ENCODE measurements around the gene HACD3. TPM values are rescaled to one million over a fixed set of nuclear protein-coding genes. Genes with fewer than 3 reads are reported as not detected.
"Not testable (repeated sequence)": the region's sequence is repeated elsewhere in the genome, so short reads cannot be mapped to it uniquely, and the experiment has no call there.

The HACD3 gene
- total RNA-seq, 1 donor from 2014 or later, result 41.2 TPM

DNA sequence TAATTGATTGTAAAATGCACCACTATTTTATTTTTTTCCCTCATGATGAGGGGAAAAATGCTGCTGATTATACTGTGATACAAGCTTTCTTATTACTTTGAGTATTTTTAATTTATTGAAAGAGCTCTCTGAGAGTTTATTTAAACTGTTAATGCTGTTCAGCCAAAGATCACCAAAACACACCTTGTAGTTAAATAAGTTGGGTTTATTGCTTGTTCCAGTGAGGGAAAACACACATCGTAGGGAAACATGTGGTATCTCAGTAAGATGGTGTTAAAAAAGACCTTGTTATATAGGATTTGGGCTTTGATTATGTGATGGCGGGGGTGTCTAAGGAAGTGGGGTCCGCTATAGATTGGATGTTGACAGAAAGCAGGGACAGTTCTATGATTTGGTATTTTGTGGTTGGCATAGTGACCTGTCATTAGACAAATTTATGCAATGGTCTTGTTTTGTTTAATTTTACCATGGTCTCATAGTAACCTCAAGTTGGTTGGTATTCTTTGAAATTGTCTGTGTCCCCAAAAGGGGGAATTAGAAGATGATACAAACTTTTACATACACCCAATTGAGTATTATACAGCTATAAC lies 11.1 kb downstream of the HACD3 start:
- Histone ChIP-seq H3K9ac (ENCODE audit: low read depth in 1 of 3, low read length in 3 of 3) (no peak overlapping the region), H3K27ac (ENCODE audit: low read depth, low read length) (no peak overlapping the region), H3K4me1 (ENCODE audit: control insufficient read depth in 3 of 3, insufficient read depth in 3 of 3, low read length in 3 of 3) (no peaks in the 10 kb centered on the region), H3K27me3 (ENCODE audit: control insufficient read depth in 3 of 3, insufficient read depth in 3 of 3, low read length in 3 of 3) (no peaks in the 10 kb centered on the region), H3K36me3 (ENCODE audit: control insufficient read depth in 3 of 3, insufficient read depth in 3 of 3, low read length in 3 of 3) (no peaks in the 10 kb centered on the region), H3K4me3 (ENCODE audit: low read length in 3 of 3) (no peak overlapping the region), H3K9me3 (ENCODE audit: control insufficient read depth in 3 of 3, low read length in 3 of 3) (no peaks in the 10 kb centered on the region)

DNA sequence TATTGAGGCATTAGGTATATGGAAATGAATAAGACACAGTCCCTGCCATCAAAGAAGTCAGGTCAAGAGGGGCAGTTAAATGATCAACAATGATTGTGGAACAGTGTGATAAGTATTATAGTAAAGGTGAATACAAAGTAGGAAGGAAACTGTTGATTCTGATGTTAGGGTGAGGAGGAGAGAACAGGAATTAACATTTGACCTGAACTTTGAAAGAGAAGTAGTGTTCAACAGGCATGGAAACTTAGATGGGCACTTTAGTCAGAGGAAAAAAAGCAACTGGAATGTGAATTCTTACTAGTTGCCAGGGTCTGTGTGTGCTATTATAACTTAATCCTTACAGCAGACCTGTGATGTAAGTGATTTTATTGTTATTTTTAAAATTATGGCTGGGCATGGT lies 17.6 kb downstream of the HACD3 start:
- Histone ChIP-seq H3K4me3 (ENCODE audit: low read length in 3 of 3) (no peak overlapping the region), H3K9me3 (ENCODE audit: control insufficient read depth in 3 of 3, low read length in 3 of 3) (no peaks in the 10 kb centered on the region), H3K4me1 (ENCODE audit: control insufficient read depth in 3 of 3, insufficient read depth in 3 of 3, low read length in 3 of 3) (peaks cover 3 to 9% (median 9%) of the 10 kb centered on the region in 3 donors), H3K36me3 (ENCODE audit: control insufficient read depth in 3 of 3, insufficient read depth in 3 of 3, low read length in 3 of 3) (no peaks in the 10 kb centered on the region), H3K27ac (ENCODE audit: low read depth, low read length) (no peak overlapping the region), H3K9ac (ENCODE audit: low read depth in 1 of 3, low read length in 3 of 3) (no peak overlapping the region), H3K27me3 (ENCODE audit: control insufficient read depth in 3 of 3, insufficient read depth in 3 of 3, low read length in 3 of 3) (no peaks in the 10 kb centered on the region)

DNA sequence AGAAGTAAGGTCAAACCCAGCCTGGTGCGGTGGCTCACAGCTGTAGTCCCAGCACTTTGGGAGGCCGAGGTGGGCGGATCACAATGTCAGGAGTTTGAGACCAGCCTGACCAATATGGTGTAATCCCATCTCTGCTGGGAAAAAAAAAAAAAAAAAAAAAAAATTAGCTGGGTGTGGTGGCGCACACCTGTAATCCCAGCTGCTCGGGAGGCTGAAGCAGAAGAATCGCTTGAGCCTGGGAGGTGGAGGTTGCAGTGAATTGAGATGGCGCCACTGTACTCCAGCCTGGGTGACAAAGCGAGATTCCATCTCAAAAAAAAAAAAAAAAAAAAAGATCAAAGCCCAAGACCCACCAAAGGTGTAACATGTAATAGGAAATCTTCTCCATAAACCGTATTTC lies 19.0 kb downstream of the HACD3 start:
- H3K4me3 ChIP-seq (ENCODE audit: low read length in 3 of 3); H3K36me3 ChIP-seq (ENCODE audit: control insufficient read depth in 3 of 3, insufficient read depth in 3 of 3, low read length in 3 of 3); H3K27ac ChIP-seq (ENCODE audit: low read depth, low read length); H3K4me1 ChIP-seq (ENCODE audit: control insufficient read depth in 3 of 3, insufficient read depth in 3 of 3, low read length in 3 of 3); H3K9ac ChIP-seq (ENCODE audit: low read depth in 1 of 3, low read length in 3 of 3); H3K27me3 ChIP-seq (ENCODE audit: control insufficient read depth in 3 of 3, insufficient read depth in 3 of 3, low read length in 3 of 3); H3K9me3 ChIP-seq (ENCODE audit: control insufficient read depth in 3 of 3, low read length in 3 of 3): not testable (repeated sequence)

- peaks cover 0 to 10% (median 7%) of the 10 kb centered on the region in 3 donors for H3K36me3 ChIP-seq (ENCODE audit: control insufficient read depth in 3 of 3, insufficient read depth in 3 of 3, low read length in 3 of 3)
- H3K27ac ChIP-seq (ENCODE audit: low read depth, low read length), result no peak overlapping the region
- H3K4me3 ChIP-seq (ENCODE audit: low read length in 3 of 3), result no peak overlapping the region
- no peak overlapping the region for H3K9ac ChIP-seq (ENCODE audit: low read depth in 1 of 3, low read length in 3 of 3)
- peaks cover 3 to 9% (median 9%) of the 10 kb centered on the region in 3 donors for H3K4me1 ChIP-seq (ENCODE audit: control insufficient read depth in 3 of 3, insufficient read depth in 3 of 3, low read length in 3 of 3)
- no peaks in the 10 kb centered on the region for H3K27me3 ChIP-seq (ENCODE audit: control insufficient read depth in 3 of 3, insufficient read depth in 3 of 3, low read length in 3 of 3)
- H3K9me3 ChIP-seq (ENCODE audit: control insufficient read depth in 3 of 3, low read length in 3 of 3), result no peaks in the 10 kb centered on the region
Measured at GRCh38 chr15:65550681-65551098, 20.4 kb downstream of the HACD3 start.

DNA sequence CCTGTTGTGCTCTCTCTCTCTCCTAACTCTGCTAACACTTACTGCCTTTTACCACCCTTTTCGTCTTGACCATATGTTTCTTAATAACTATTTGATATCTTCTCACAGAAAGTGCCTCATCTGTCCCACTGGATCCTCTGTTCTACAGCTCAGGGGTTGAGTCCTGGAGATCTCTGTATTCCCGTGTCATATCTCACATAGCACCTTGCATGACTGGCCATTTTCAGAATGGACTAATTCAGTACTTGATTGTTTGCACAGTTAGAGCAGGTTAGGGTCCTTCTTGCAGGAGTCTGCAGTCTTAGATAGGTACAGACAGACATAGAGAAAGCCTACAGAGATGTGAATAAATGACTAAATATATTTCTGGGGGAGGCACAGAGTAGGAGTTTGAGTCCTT lies 20.9 kb downstream of the HACD3 start:
- no peak overlapping the region for H3K4me3 ChIP-seq (ENCODE audit: low read length in 3 of 3)
- no peaks in the 10 kb centered on the region for H3K9me3 ChIP-seq (ENCODE audit: control insufficient read depth in 3 of 3, low read length in 3 of 3)
- no peak overlapping the region for H3K9ac ChIP-seq (ENCODE audit: low read depth in 1 of 3, low read length in 3 of 3)
- no peaks in the 10 kb centered on the region for H3K27me3 ChIP-seq (ENCODE audit: control insufficient read depth in 3 of 3, insufficient read depth in 3 of 3, low read length in 3 of 3)
- no peak overlapping the region for H3K27ac ChIP-seq (ENCODE audit: low read depth, low read length)
- peaks cover 3 to 9% (median 9%) of the 10 kb centered on the region in 3 donors for H3K4me1 ChIP-seq (ENCODE audit: control insufficient read depth in 3 of 3, insufficient read depth in 3 of 3, low read length in 3 of 3)
- peaks cover under 1 to 13% (median 12%) of the 10 kb centered on the region in 3 donors for H3K36me3 ChIP-seq (ENCODE audit: control insufficient read depth in 3 of 3, insufficient read depth in 3 of 3, low read length in 3 of 3)

GRCh38 chr15:65552851-65553250 lies 22.6 kb downstream of the HACD3 start:
- H3K36me3 ChIP-seq (ENCODE audit: control insufficient read depth in 3 of 3, insufficient read depth in 3 of 3, low read length in 3 of 3), result peaks cover 9 to 27% (median 21%) of the 10 kb centered on the region in 3 donors
- H3K9me3 ChIP-seq (ENCODE audit: control insufficient read depth in 3 of 3, low read length in 3 of 3); H3K27ac ChIP-seq (ENCODE audit: low read depth, low read length): not testable (repeated sequence)

GRCh38 chr15:65553691-65554090 lies 23.4 kb downstream of the HACD3 start:
- no peaks in the 10 kb centered on the region for H3K27me3 ChIP-seq (ENCODE audit: control insufficient read depth in 3 of 3, insufficient read depth in 3 of 3, low read length in 3 of 3)
- H3K27ac ChIP-seq (ENCODE audit: low read depth, low read length), result no peak overlapping the region
- peaks cover 10 to 29% (median 25%) of the 10 kb centered on the region in 3 donors for H3K36me3 ChIP-seq (ENCODE audit: control insufficient read depth in 3 of 3, insufficient read depth in 3 of 3, low read length in 3 of 3)
- H3K4me1 ChIP-seq (ENCODE audit: control insufficient read depth in 3 of 3, insufficient read depth in 3 of 3, low read length in 3 of 3), result peaks cover 3 to 9% (median 9%) of the 10 kb centered on the region in 3 donors
- no peak overlapping the region for H3K9ac ChIP-seq (ENCODE audit: low read depth in 1 of 3, low read length in 3 of 3)
- H3K9me3 ChIP-seq (ENCODE audit: control insufficient read depth in 3 of 3, low read length in 3 of 3), result no peaks in the 10 kb centered on the region
- H3K4me3 ChIP-seq (ENCODE audit: low read length in 3 of 3), result no peak overlapping the region

More at GRCh38 chr15:65552851-65553250, 22.6 kb downstream of the HACD3 start:
- not testable (repeated sequence) for H3K9ac ChIP-seq (ENCODE audit: low read depth in 1 of 3, low read length in 3 of 3); H3K27me3 ChIP-seq (ENCODE audit: control insufficient read depth in 3 of 3, insufficient read depth in 3 of 3, low read length in 3 of 3); H3K4me3 ChIP-seq (ENCODE audit: low read length in 3 of 3); H3K4me1 ChIP-seq (ENCODE audit: control insufficient read depth in 3 of 3, insufficient read depth in 3 of 3, low read length in 3 of 3)

DNA sequence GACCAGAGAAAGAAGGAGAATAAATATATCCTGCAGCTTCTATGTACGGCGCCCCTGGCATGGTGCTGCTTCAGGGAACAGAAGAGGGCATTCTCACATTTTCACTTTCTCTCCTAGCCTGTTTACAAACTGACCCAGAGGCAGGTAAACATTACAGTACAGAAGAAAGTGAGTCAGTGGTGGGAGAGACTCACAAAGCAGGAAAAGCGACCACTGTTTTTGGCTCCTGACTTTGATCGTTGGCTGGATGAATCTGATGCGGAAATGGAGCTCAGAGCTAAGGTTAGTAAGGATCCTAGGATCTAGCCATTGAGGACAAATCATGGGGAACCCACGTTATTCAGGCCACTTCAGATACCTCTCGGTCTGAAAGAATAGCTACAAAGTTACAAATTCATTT lies 26.4 kb downstream of the HACD3 start:
- Histone ChIP-seq H3K4me3 (ENCODE audit: low read length in 3 of 3) (no peak overlapping the region), H3K4me1 (ENCODE audit: control insufficient read depth in 3 of 3, insufficient read depth in 3 of 3, low read length in 3 of 3) (no peaks in the 10 kb centered on the region), H3K27ac (ENCODE audit: low read depth, low read length) (no peak overlapping the region), H3K36me3 (ENCODE audit: control insufficient read depth in 3 of 3, insufficient read depth in 3 of 3, low read length in 3 of 3) (peaks cover 13 to 37% (median 27%) of the 10 kb centered on the region in 3 donors), H3K9me3 (ENCODE audit: control insufficient read depth in 3 of 3, low read length in 3 of 3) (no peaks in the 10 kb centered on the region), H3K9ac (ENCODE audit: low read depth in 1 of 3, low read length in 3 of 3) (no peak overlapping the region), H3K27me3 (ENCODE audit: control insufficient read depth in 3 of 3, insufficient read depth in 3 of 3, low read length in 3 of 3) (no peaks in the 10 kb centered on the region)

- no peak overlapping the region for H3K27ac ChIP-seq (ENCODE audit: low read depth, low read length)
- peaks cover 19 to 46% (median 35%) of the 10 kb centered on the region in 3 donors for H3K36me3 ChIP-seq (ENCODE audit: control insufficient read depth in 3 of 3, insufficient read depth in 3 of 3, low read length in 3 of 3)
- no peaks in the 10 kb centered on the region for H3K9me3 ChIP-seq (ENCODE audit: control insufficient read depth in 3 of 3, low read length in 3 of 3)
- H3K9ac ChIP-seq (ENCODE audit: low read depth in 1 of 3, low read length in 3 of 3), result no peak overlapping the region
- H3K4me1 ChIP-seq (ENCODE audit: control insufficient read depth in 3 of 3, insufficient read depth in 3 of 3, low read length in 3 of 3), result no peaks in the 10 kb centered on the region
- H3K27me3 ChIP-seq (ENCODE audit: control insufficient read depth in 3 of 3, insufficient read depth in 3 of 3, low read length in 3 of 3), result no peaks in the 10 kb centered on the region
- no peak overlapping the region for H3K4me3 ChIP-seq (ENCODE audit: low read length in 3 of 3)
Measured at GRCh38 chr15:65558336-65558735, 28.1 kb downstream of the HACD3 start.

GRCh38 chr15:65558997-65559760 lies 28.9 kb downstream of the HACD3 start:
- Histone ChIP-seq H3K27ac (ENCODE audit: low read depth, low read length) (no peak overlapping the region), H3K4me3 (ENCODE audit: low read length in 3 of 3) (no peak overlapping the region), H3K36me3 (ENCODE audit: control insufficient read depth in 3 of 3, insufficient read depth in 3 of 3, low read length in 3 of 3) (peaks cover 21 to 48% (median 38%) of the 10 kb centered on the region in 3 donors), H3K4me1 (ENCODE audit: control insufficient read depth in 3 of 3, insufficient read depth in 3 of 3, low read length in 3 of 3) (no peaks in the 10 kb centered on the region), H3K27me3 (ENCODE audit: control insufficient read depth in 3 of 3, insufficient read depth in 3 of 3, low read length in 3 of 3) (no peaks in the 10 kb centered on the region), H3K9ac (ENCODE audit: low read depth in 1 of 3, low read length in 3 of 3) (no peak overlapping the region), H3K9me3 (ENCODE audit: control insufficient read depth in 3 of 3, low read length in 3 of 3) (no peaks in the 10 kb centered on the region)
